MM.1S (cell line): Measurements from ENCODE around the gene BRF1.

Experiments
- DNase-seq: peaks from one replicate; pipeline ENCODE4 v3.0.0-alpha.2; 2015
- H2AFZ ChIP-seq: fragments of 300-600 bp; sonication (generic); 2 replicates; pipeline ENCODE4 v1.6.0; 2016; ENCODE audit warnings: antibody characterized with exemption, low read length
- H3F3A ChIP-seq: fragments of 300-600 bp; sonication (generic); 2 replicates; pipeline ENCODE4 v1.6.1; 2016; ENCODE audit warnings: mild to moderate bottlenecking, antibody characterized with exemption, low read length, moderate library complexity, mixed read lengths; ENCODE audit not compliant: insufficient read depth
- H3K27ac ChIP-seq: fragments of 300-600 bp; sonication (generic); 2 replicates; pipeline ENCODE4 v1.5.1; 2016; ENCODE audit warnings: mild to moderate bottlenecking, low read length
- H3K27me3 ChIP-seq: fragments of 300-600 bp; sonication (generic); replicated peaks from 2 replicates; pipeline ENCODE4 v1.6.0; 2016; ENCODE audit warnings: low read length; ENCODE audit not compliant: insufficient read depth
- H3K36me3 ChIP-seq: fragments of 300-600 bp; sonication (generic); replicated peaks from 2 replicates; pipeline ENCODE4 v1.6.1; 2016; ENCODE audit warnings: mild to moderate bottlenecking, low read length, mixed read lengths; ENCODE audit not compliant: insufficient read depth
- H3K4me1 ChIP-seq: fragments of 300-600 bp; sonication (generic); 2 replicates; pipeline ENCODE4 v1.6.1; 2016; ENCODE audit warnings: low read length, mixed read lengths
- H3K4me2 ChIP-seq: fragments of 300-600 bp; sonication (generic); 2 replicates; pipeline ENCODE4 v1.6.0; 2016; ENCODE audit warnings: low read depth, low read length
- H3K4me3 ChIP-seq: fragments of 300-600 bp; sonication (generic); 2 replicates; pipeline ENCODE4 v1.5.1; 2016; ENCODE audit warnings: low read length, mixed read lengths
- H3K79me2 ChIP-seq: fragments of 300-600 bp; sonication (generic); 2 replicates; pipeline ENCODE4 v1.6.1; 2016; ENCODE audit warnings: mixed run types, low read length, mixed read lengths
- H3K9ac ChIP-seq: fragments of 300-600 bp; sonication (generic); 2 replicates; pipeline ENCODE4 v1.6.1; 2016; ENCODE audit warnings: low read length, mixed read lengths
- H3K9me2 ChIP-seq: fragments of 300-600 bp; sonication (generic); replicated peaks from 2 replicates; pipeline ENCODE4 v1.6.1; 2016; ENCODE audit warnings: mild to moderate bottlenecking, low read length, mixed read lengths; ENCODE audit not compliant: insufficient read depth
- H3K9me3 ChIP-seq: fragments of 300-600 bp; sonication (generic); replicated peaks from 2 replicates; pipeline ENCODE4 v1.6.1; 2016; ENCODE audit warnings: mild to moderate bottlenecking, low read length, mixed read lengths; ENCODE audit not compliant: insufficient read depth
- H4K20me1 ChIP-seq: fragments of 300-600 bp; sonication (generic); 2 replicates; pipeline ENCODE4 v1.6.1; 2016; ENCODE audit warnings: mild to moderate bottlenecking, low read length, moderate library complexity, mixed read lengths; ENCODE audit not compliant: insufficient read depth
- EZH2 ChIP-seq: fragments of 300-600 bp; sonication (generic); optimal IDR thresholded peaks from 2 replicates; pipeline ENCODE3; 2017; ENCODE audit warnings: low read depth, mild to moderate bottlenecking, antibody characterized with exemption, low read length, mixed read lengths
- EZH2phosphoT487 ChIP-seq: fragments of 300-600 bp; sonication (generic); IDR thresholded peaks from 2 replicates; pipeline ENCODE4 v1.6.1; 2018; ENCODE audit warnings: antibody characterized with exemption, low read length
- TF ChIP-seq, protein P1 (sequence below): fragments of 300-600 bp; sonication (generic); IDR thresholded peaks from 2 replicates; pipeline ENCODE4 v1.5.1; 2016; ENCODE audit warnings: antibody characterized with exemption, low read length, mixed read lengths

BRF1 gene

DNA sequence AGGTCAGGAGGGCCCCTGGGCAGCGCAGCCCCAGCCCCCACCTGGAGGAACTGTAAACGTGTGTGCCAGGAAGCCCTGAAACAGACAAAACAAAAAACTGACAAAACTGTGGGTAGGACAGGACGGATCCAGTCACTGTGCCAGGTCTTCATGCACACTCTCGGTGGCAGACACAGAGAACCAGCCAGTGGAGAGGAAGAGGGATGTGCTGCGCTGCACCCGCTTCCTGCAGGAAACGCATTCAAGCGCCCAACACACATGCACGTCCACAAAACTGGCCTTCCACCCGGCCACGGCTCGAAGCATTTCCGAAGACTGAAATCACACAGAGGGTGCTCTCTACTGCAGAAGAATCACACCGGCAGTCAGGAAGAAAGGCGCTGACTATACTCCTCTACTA is 16.9 kb downstream of the BRF1 start:
- H4K20me1 ChIP-seq: no peaks in the 10 kb centered on the region
- no peaks in the 10 kb centered on the region for H3K9me3 ChIP-seq
- no peaks in the 10 kb centered on the region for H3K27me3 ChIP-seq
- H3K9me2 ChIP-seq: no peaks in the 10 kb centered on the region
- no peaks in the 10 kb centered on the region for H3K4me1 ChIP-seq
- no peak for DNase-seq
- peaks cover 5% of the 10 kb centered on the region for H3K79me2 ChIP-seq
- TF ChIP-seq, protein P1, sequence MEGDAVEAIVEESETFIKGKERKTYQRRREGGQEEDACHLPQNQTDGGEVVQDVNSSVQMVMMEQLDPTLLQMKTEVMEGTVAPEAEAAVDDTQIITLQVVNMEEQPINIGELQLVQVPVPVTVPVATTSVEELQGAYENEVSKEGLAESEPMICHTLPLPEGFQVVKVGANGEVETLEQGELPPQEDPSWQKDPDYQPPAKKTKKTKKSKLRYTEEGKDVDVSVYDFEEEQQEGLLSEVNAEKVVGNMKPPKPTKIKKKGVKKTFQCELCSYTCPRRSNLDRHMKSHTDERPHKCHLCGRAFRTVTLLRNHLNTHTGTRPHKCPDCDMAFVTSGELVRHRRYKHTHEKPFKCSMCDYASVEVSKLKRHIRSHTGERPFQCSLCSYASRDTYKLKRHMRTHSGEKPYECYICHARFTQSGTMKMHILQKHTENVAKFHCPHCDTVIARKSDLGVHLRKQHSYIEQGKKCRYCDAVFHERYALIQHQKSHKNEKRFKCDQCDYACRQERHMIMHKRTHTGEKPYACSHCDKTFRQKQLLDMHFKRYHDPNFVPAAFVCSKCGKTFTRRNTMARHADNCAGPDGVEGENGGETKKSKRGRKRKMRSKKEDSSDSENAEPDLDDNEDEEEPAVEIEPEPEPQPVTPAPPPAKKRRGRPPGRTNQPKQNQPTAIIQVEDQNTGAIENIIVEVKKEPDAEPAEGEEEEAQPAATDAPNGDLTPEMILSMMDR: no peak
- TF ChIP-seq EZH2phosphoT487: no peak
- TF ChIP-seq EZH2: no peak
- H3F3A ChIP-seq: no peaks in the 10 kb centered on the region
- H3K9ac ChIP-seq: no peak overlapping the region
- no peak overlapping the region for H2AFZ ChIP-seq
- H3K27ac ChIP-seq: no peak overlapping the region
- no peaks in the 10 kb centered on the region for H3K36me3 ChIP-seq
- H3K4me2 ChIP-seq: no peak overlapping the region
- no peak overlapping the region for H3K4me3 ChIP-seq

DNA sequence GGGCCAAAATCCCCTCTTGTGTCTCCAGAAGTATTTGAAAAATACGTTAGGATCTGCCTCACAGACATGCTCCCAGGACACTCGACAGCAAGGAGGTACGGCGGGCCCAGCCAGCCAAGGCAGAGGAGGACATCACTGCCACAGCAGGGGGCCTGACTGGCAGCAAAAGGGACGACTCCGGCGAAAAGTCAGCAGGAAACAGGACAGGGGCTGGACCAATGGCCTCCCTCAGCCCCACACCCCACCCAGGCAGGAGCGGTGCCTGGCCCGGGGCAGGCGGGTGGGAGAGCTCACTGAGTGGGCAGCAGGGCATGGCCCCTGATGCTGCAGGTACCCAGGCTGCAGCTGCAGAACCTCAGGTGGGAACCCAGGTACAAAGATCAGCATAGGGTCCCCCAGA is 17.8 kb downstream of the BRF1 start:
- no peak for DNase-seq
- Histone ChIP-seq H2AFZ (no peak overlapping the region), H3K27ac (no peak overlapping the region), H3K36me3 (no peaks in the 10 kb centered on the region), H4K20me1 (no peaks in the 10 kb centered on the region), H3K79me2 (peaks cover 5% of the 10 kb centered on the region), H3K4me1 (no peaks in the 10 kb centered on the region), H3K27me3 (no peaks in the 10 kb centered on the region), H3K9me3 (no peaks in the 10 kb centered on the region), H3F3A (no peaks in the 10 kb centered on the region), H3K4me2 (no peak overlapping the region), H3K9me2 (no peaks in the 10 kb centered on the region), H3K4me3 (no peak overlapping the region), H3K9ac (no peak overlapping the region)
- TF ChIP-seq, protein P1: no peak
- no peak for TF ChIP-seq EZH2phosphoT487
- no peak for TF ChIP-seq EZH2

DNA sequence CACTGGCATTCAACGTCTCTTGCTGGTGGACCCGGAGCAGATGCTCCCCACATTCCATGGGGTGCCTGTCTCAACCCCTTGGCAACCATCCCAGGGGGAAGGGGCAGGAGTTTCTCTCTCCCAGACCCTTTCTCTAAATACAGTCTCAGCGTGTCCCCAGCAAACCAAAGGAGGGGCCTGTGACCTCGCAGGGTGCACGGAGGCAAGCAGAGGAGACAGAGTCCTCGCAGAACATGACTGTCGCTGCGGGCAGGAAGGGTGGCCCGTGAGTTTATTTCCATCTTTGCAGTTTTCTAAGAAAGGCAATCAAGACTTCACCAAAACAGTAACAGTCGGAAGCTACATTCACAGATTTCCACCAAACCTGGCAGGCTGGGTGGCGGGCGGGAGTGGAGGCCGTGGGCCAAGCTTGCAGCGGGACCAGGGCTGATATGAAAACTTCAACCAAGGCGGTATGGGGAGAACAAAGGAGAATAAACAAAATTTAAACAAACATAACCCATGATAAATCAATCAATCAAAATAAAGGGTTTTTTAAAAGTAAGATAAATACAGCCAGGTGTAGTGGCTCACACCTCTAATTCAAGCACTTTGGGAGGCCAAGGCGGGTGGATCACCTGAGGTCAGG is 18.6 kb downstream of the BRF1 start:
- Histone ChIP-seq H3K27me3 (no peaks in the 10 kb centered on the region), H3K9ac (no peak overlapping the region), H4K20me1 (no peaks in the 10 kb centered on the region), H3K9me3 (no peaks in the 10 kb centered on the region), H3K4me3 (no peak overlapping the region), H3K4me1 (no peaks in the 10 kb centered on the region), H3K27ac (no peak overlapping the region), H3F3A (no peaks in the 10 kb centered on the region), H2AFZ (no peak overlapping the region), H3K4me2 (no peak overlapping the region), H3K9me2 (no peaks in the 10 kb centered on the region), H3K79me2 (peaks cover 5% of the 10 kb centered on the region), H3K36me3 (no peaks in the 10 kb centered on the region)
- TF ChIP-seq EZH2phosphoT487 (no peak), EZH2 (no peak)
- TF ChIP-seq, protein P1: no peak
- no peak for DNase-seq
